Measurements from ENCODE around the gene CYTH4.

The CYTH4 gene

GRCh38 chr22:37353839-37354238 lies 71.5 kb downstream of the CYTH4 start:
- no peak for DNase-seq

GRCh38 chr22:37354261-37354660 lies 72.0 kb downstream of the CYTH4 start:
- no peak for DNase-seq

GRCh38 chr22:37354670-37355069 lies 72.4 kb downstream of the CYTH4 start:
- DNase-seq, result no peak

GRCh38 chr22:37355174-37355573 lies 72.9 kb downstream of the CYTH4 start:
- no peak for DNase-seq

GRCh38 chr22:37356922-37357321 lies 74.6 kb downstream of the CYTH4 start:
- no peak for DNase-seq

GRCh38 chr22:37357446-37358075 lies 75.3 kb downstream of the CYTH4 start:
- no peak for DNase-seq

GRCh38 chr22:37358386-37358785 lies 76.1 kb downstream of the CYTH4 start:
- no peak for DNase-seq

- no peak for DNase-seq
Observed at GRCh38 chr22:37358917-37359316, 76.6 kb downstream of the CYTH4 start.

- DNase-seq, result no peak
Observed at GRCh38 chr22:37362621-37363020, 80.3 kb downstream of the CYTH4 start.

- no peak for DNase-seq
Observed at GRCh38 chr22:37363261-37363992, 81.1 kb downstream of the CYTH4 start.
